ENCODE results near the gene DNAH6. TPM values are rescaled to one million over a fixed set of nuclear protein-coding genes. Genes with fewer than 3 reads are reported as not detected.
"Not testable (repeated sequence)": the region's sequence is repeated elsewhere in the genome, so short reads cannot be mapped to it uniquely, and the experiment has no call there.

Gene DNAH6
- total RNA-seq, 6 donors from 2014 or later: 0.37 to 25.0 (median 4.2) TPM

GRCh38 chr2:84766791-84767190 is 250.5 kb downstream of the DNAH6 start:
- WGBS, 2 donors: 72 to 80% methylated on average over 2 of the region's 2 CpGs
- Histone ChIP-seq H3K27me3 (no peaks in the 10 kb centered on the region), H3K27ac (no peak overlapping the region), H3K9me3 (peaks cover 0 to 13% (median 9%) of the 10 kb centered on the region in 4 donors), H3K36me3 (no peaks in the 10 kb centered on the region), H3K4me1 (no peaks in the 10 kb centered on the region), H3K4me3 (no peak overlapping the region)
- DNase-seq: no peak
- TF ChIP-seq POLR2AphosphoS5 (IDR thresholded peaks at IDR 0.05) (no peak), POLR2A (IDR thresholded peaks at IDR 0.05) (no peak), EP300 (IDR thresholded peaks at IDR 0.05) (no peak), CTCF (IDR thresholded peaks at IDR 0.05) (no peak)
- ATAC-seq (ENCODE audit: low FRiP score in 2 of 2): no peak

- no peak for ATAC-seq (ENCODE audit: low FRiP score in 2 of 2)
- TF ChIP-seq POLR2AphosphoS5 (IDR thresholded peaks at IDR 0.05) (no peak), EP300 (IDR thresholded peaks at IDR 0.05) (no peak), CTCF (IDR thresholded peaks at IDR 0.05) (no peak), POLR2A (IDR thresholded peaks at IDR 0.05) (no peak)
- peak in 1 of 2 donors; percentile 8 for DNase-seq
- Histone ChIP-seq H3K4me3 (no peak overlapping the region), H3K9me3 (peaks cover 0 to 16% (median 9%) of the 10 kb centered on the region in 4 donors), H3K27me3 (no peaks in the 10 kb centered on the region), H3K4me1 (no peaks in the 10 kb centered on the region), H3K27ac (no peak overlapping the region), H3K36me3 (no peaks in the 10 kb centered on the region)
- WGBS, 2 donors: 87 to 97% methylated on average over 4 of the region's 4 CpGs
Measured at GRCh38 chr2:84768840-84769239, 252.5 kb downstream of the DNAH6 start.

GRCh38 chr2:84770280-84770679 is 254.0 kb downstream of the DNAH6 start:
- no peak for DNase-seq
- no peaks in the 10 kb centered on the region for H3K4me1 ChIP-seq
- no peaks in the 10 kb centered on the region for H3K36me3 ChIP-seq
- TF ChIP-seq CTCF (IDR thresholded peaks at IDR 0.05): no peak
- no peak for TF ChIP-seq POLR2AphosphoS5 (IDR thresholded peaks at IDR 0.05)
- no peak for TF ChIP-seq POLR2A (IDR thresholded peaks at IDR 0.05)
- TF ChIP-seq EP300 (IDR thresholded peaks at IDR 0.05): no peak
- no peaks in the 10 kb centered on the region for H3K27me3 ChIP-seq
- H3K4me3 ChIP-seq: no peak overlapping the region
- 80 to 81% methylated on average over 1 of the region's 1 CpG for WGBS, 2 donors
- ATAC-seq (ENCODE audit: low FRiP score in 2 of 2): no peak
- H3K9me3 ChIP-seq: peaks cover 3 to 21% (median 16%) of the 10 kb centered on the region in 4 donors
- no peak overlapping the region for H3K27ac ChIP-seq

GRCh38 chr2:84771251-84771650 is 255.0 kb downstream of the DNAH6 start:
- WGBS, 2 donors: 92 to 94% methylated on average over 1 of the region's 1 CpG
- ATAC-seq (ENCODE audit: low FRiP score in 2 of 2): no peak
- H3K4me1 ChIP-seq: no peaks in the 10 kb centered on the region
- no peak for DNase-seq
- TF ChIP-seq POLR2AphosphoS5 (IDR thresholded peaks at IDR 0.05) (no peak), EP300 (IDR thresholded peaks at IDR 0.05) (no peak)
- H3K36me3 ChIP-seq: no peaks in the 10 kb centered on the region
- H3K4me3 ChIP-seq: no peak overlapping the region
- H3K9me3 ChIP-seq: peaks cover 3 to 21% (median 16%) of the 10 kb centered on the region in 4 donors
- H3K27me3 ChIP-seq: no peaks in the 10 kb centered on the region
- H3K27ac ChIP-seq: no peak overlapping the region

- H3K27ac ChIP-seq; DNase-seq; H3K36me3 ChIP-seq; H3K4me1 ChIP-seq; H3K4me3 ChIP-seq; H3K27me3 ChIP-seq; ATAC-seq (ENCODE audit: low FRiP score in 2 of 2): not testable (repeated sequence)
- WGBS, 2 donors: 46 to 80% methylated on average over 3 of the region's 3 CpGs
- H3K9me3 ChIP-seq: peaks cover 3 to 21% (median 16%) of the 10 kb centered on the region in 4 donors
Measured at GRCh38 chr2:84773562-84773961, 257.3 kb downstream of the DNAH6 start.

- WGBS, 2 donors: 78 to 88% methylated on average over 1 of the region's 1 CpG
- Histone ChIP-seq H3K4me3 (no peak overlapping the region), H3K27ac (no peak overlapping the region)
Measured at GRCh38 chr2:84776011-84776410, 259.7 kb downstream of the DNAH6 start.

More at GRCh38 chr2:84776011-84776410, 259.7 kb downstream of the DNAH6 start:
- no peak for DNase-seq
- no peaks in the 10 kb centered on the region for H3K4me1 ChIP-seq
- H3K27me3 ChIP-seq: no peaks in the 10 kb centered on the region
- H3K36me3 ChIP-seq: no peaks in the 10 kb centered on the region
- TF ChIP-seq POLR2AphosphoS5 (IDR thresholded peaks at IDR 0.05) (no peak), EP300 (IDR thresholded peaks at IDR 0.05) (no peak), POLR2A (IDR thresholded peaks at IDR 0.05) (no peak)
- peaks cover 3 to 15% (median 12%) of the 10 kb centered on the region in 4 donors for H3K9me3 ChIP-seq
- ATAC-seq (ENCODE audit: low FRiP score in 2 of 2): no peak
